Panc1 (cell line): ENCODE results near the gene OLFML2A. TPM values are rescaled to one million over a fixed set of nuclear protein-coding genes. Genes with fewer than 3 reads are reported as not detected.

Experiments
- ATAC-seq: fragments of 200-7000 bp; cut with Tn5 transposase; 2 replicates; pipeline ENCODE4 v1.9.1; 2020; ENCODE audit warnings: mild to moderate bottlenecking, moderate library complexity
- BruUV-seq: library from RNA; stranded (reverse); fragments of 400-500 nt; replicated peaks from 2 replicates; lab custom pipeline; 2021; lab: Mats Ljungman, UMichigan
- CTCF ChIA-PET: fragments of 300-600 bp; sonication (Branson Sonifier 250); formaldehyde crosslinking; loops from one replicate; lab custom pipeline; 2022; ENCODE audit warnings: antibody characterized with exemption; lab: Charles Lee
- POLR2A ChIA-PET: fragments of 300-600 bp; sonication (Branson Sonifier 250); formaldehyde crosslinking; loops from one replicate; lab custom pipeline; 2022; ENCODE audit warnings: antibody characterized with exemption; lab: Charles Lee
- DNase-seq: peaks from one replicate; pipeline ENCODE4 v3.0.0-alpha.2; 2010; ENCODE audit warnings: low read depth, low spot score
- H3K27ac ChIP-seq: 2 replicates; pipeline ENCODE4 v1.5.1; 2011; ENCODE audit warnings: mild to moderate bottlenecking, low read length, inconsistent platforms
- H3K27me3 ChIP-seq: fragments of 200-500 bp; sonication (Bioruptor generic); 2 replicates; pipeline ENCODE4 v1.6.0; 2014; ENCODE audit warnings: low read length, inconsistent platforms; ENCODE audit not compliant: control insufficient read depth, insufficient read depth
- H3K36me3 ChIP-seq: fragments of 200-500 bp; sonication (Bioruptor generic); 2 replicates; pipeline ENCODE4 v1.5.1; 2014; ENCODE audit warnings: inconsistent platforms, mild to moderate bottlenecking, low read length, moderate library complexity; ENCODE audit not compliant: control insufficient read depth, insufficient read depth
- H3K4me1 ChIP-seq: 2 replicates; pipeline ENCODE4 v1.5.1; 2011; ENCODE audit warnings: inconsistent platforms, mild to moderate bottlenecking, low read length, moderate library complexity; ENCODE audit not compliant: control insufficient read depth, insufficient read depth
- H3K4me3 ChIP-seq, 2 experiments: 2 replicates each; pipeline ENCODE4 v1.5.1; 2011 to 2012; ENCODE audit warnings: low read depth in 2 of 2, low read length in 2 of 2, mild to moderate bottlenecking in 2 of 2, inconsistent platforms in 1 of 2, moderate library complexity in 1 of 2
- H3K9me3 ChIP-seq: fragments of 200-500 bp; sonication (Bioruptor generic); 2 replicates; pipeline ENCODE4 v1.5.1; 2014; ENCODE audit warnings: low read depth, mild to moderate bottlenecking, inconsistent platforms, low read length, moderate library complexity; ENCODE audit not compliant: control insufficient read depth, insufficient read depth
- POLR2AphosphoS5 ChIP-seq: IDR thresholded peaks from 2 replicates; pipeline ENCODE4 v1.6.1; 2012; ENCODE audit warnings: mild to moderate bottlenecking, low read depth, low read length, moderate library complexity
- SIN3A ChIP-seq: IDR thresholded peaks from 2 replicates; pipeline ENCODE4 v1.6.1; 2012; ENCODE audit warnings: low read depth, mild to moderate bottlenecking, low read length, moderate library complexity, borderline replicate concordance; ENCODE audit not compliant: insufficient read depth
- TCF7L2 ChIP-seq: IDR thresholded peaks from 2 replicates; pipeline ENCODE4 v1.6.1; 2011; ENCODE audit warnings: mild to moderate bottlenecking, low read depth, low read length, inconsistent platforms
- in situ Hi-C: cut with HindIII; loops from 2 replicates; pipeline ENCODE4 v1.10.0; 2016; ENCODE audit warnings: low sequenced_read_pairs, low pct_unique_long_range_greater_than_20kb
- intact Hi-C: fragments of 100-400 bp; cut with micrococcal nuclease; formaldehyde crosslinking; loops from one replicate; pipeline ENCODE4 v1.10.0; 2022; ENCODE audit not compliant: unreplicated experiment
- total RNA-seq: library from RNA; stranded (reverse); gene quantifications from one replicate; pipeline ENCODE4 v1.2.1, GENCODE V29; 2021; ENCODE audit not compliant: unreplicated experiment
- TF ChIP-seq, protein P1 (sequence below): fragments of 450-650 bp; IDR thresholded peaks from 2 replicates; pipeline ENCODE4 v1.5.1; 2017; ENCODE audit warnings: mild to moderate bottlenecking
- TF ChIP-seq, protein P2 (sequence below), 2 experiments: IDR thresholded peaks; 2 replicates each; pipeline ENCODE4 v1.6.1; 2011 to 2012; ENCODE audit warnings: low read depth in 2 of 2, control low read depth in 1 of 2, low read length in 1 of 2, mild to moderate bottlenecking in 1 of 2, moderate library complexity in 1 of 2; ENCODE audit not compliant: insufficient read depth in 1 of 2

OLFML2A gene
- total RNA-seq, 1 experiment from 2014 or later = 44.5 TPM

DNA sequence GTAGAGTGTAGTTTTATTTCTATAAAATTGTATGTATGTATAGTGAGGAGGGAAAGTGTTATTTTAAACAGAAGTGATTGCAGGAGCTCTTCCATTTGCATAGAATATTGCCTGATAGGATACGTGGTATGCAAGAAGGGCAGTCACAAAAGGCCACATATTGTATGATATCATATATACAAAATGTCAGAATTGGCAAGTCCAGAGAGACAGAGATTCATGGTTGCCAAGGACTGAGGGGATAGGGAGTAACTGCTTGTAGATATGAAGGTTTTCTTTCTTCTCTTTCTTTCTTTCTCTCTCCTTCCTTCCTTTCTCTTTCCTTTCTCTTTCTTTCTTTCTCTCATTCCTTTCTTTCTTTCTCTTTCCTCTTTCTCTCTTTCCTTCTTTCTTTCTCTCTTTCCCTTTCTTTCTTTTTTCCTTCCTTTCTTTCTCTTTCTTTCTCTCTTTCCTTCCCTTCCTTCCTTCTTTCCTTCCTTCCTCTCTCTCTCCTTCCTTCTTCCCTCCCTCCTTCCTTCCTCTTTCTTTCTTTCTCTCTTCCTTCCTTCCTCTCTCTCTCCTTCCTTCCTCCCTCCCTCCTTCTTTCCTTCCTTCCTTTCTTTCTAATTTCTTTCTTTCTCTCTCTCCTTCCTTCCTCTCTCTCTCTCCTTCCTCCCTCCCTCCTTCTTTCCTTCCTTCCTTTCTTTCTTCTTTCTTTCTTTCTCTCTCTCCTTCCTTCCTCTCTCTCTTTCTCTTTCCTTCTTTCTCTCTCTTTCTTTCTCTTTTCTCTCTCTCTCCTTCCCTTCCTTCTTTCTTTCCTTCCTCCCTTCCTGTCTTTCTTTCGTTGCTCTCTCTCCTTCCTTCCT lies 51.8 kb downstream of the OLFML2A start:
- ChIA-PET POLR2A (no interaction called here), CTCF (no interaction called here)
- in situ Hi-C loops (no loop called here), intact Hi-C loops (no loop called here)
- Histone ChIP-seq H3K4me3 (no peak overlapping the region), H3K27ac (no peak overlapping the region), H3K27me3 (no peaks in the 10 kb centered on the region), H3K4me1 (no peaks in the 10 kb centered on the region; the same call in 1 of the 2 replicates), H3K36me3 (no peaks in the 10 kb centered on the region), H3K9me3 (no peaks in the 10 kb centered on the region)
- DNase-seq = no peak
- no peak for ATAC-seq
- no TSS peak for BruUV-seq
- TF ChIP-seq, protein P1, sequence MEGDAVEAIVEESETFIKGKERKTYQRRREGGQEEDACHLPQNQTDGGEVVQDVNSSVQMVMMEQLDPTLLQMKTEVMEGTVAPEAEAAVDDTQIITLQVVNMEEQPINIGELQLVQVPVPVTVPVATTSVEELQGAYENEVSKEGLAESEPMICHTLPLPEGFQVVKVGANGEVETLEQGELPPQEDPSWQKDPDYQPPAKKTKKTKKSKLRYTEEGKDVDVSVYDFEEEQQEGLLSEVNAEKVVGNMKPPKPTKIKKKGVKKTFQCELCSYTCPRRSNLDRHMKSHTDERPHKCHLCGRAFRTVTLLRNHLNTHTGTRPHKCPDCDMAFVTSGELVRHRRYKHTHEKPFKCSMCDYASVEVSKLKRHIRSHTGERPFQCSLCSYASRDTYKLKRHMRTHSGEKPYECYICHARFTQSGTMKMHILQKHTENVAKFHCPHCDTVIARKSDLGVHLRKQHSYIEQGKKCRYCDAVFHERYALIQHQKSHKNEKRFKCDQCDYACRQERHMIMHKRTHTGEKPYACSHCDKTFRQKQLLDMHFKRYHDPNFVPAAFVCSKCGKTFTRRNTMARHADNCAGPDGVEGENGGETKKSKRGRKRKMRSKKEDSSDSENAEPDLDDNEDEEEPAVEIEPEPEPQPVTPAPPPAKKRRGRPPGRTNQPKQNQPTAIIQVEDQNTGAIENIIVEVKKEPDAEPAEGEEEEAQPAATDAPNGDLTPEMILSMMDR = no peak
- TF ChIP-seq, protein P2, sequence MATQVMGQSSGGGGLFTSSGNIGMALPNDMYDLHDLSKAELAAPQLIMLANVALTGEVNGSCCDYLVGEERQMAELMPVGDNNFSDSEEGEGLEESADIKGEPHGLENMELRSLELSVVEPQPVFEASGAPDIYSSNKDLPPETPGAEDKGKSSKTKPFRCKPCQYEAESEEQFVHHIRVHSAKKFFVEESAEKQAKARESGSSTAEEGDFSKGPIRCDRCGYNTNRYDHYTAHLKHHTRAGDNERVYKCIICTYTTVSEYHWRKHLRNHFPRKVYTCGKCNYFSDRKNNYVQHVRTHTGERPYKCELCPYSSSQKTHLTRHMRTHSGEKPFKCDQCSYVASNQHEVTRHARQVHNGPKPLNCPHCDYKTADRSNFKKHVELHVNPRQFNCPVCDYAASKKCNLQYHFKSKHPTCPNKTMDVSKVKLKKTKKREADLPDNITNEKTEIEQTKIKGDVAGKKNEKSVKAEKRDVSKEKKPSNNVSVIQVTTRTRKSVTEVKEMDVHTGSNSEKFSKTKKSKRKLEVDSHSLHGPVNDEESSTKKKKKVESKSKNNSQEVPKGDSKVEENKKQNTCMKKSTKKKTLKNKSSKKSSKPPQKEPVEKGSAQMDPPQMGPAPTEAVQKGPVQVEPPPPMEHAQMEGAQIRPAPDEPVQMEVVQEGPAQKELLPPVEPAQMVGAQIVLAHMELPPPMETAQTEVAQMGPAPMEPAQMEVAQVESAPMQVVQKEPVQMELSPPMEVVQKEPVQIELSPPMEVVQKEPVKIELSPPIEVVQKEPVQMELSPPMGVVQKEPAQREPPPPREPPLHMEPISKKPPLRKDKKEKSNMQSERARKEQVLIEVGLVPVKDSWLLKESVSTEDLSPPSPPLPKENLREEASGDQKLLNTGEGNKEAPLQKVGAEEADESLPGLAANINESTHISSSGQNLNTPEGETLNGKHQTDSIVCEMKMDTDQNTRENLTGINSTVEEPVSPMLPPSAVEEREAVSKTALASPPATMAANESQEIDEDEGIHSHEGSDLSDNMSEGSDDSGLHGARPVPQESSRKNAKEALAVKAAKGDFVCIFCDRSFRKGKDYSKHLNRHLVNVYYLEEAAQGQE (IDR thresholded peaks at IDR 0.05; ENCODE audit: insufficient read depth in 1 of 2, low read depth in 2 of 2, low read length in 1 of 2) = no peak
- TF ChIP-seq SIN3A = no peak
- TF ChIP-seq POLR2AphosphoS5 = no peak
- no peak for TF ChIP-seq TCF7L2

DNA sequence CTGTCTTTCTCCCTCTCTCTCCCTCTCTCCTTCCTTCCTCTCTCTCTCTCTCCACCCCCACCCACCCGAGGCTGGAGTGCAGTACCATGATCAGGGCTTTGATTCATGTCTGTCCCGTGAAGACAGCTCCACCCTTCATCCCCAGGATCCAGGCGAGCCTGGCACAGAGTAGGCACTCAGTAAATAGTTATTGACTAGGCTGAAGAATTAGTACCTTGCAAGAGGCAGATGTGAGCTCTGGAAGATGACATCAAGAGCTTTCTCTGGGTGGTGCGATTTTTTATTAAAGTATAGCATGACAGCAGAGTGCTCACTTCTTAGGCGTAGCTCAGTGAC lies 52.4 kb downstream of the OLFML2A start:
- POLR2A ChIA-PET = no interaction called here
- no peak overlapping the region for H3K4me3 ChIP-seq
- ATAC-seq (no peak), DNase-seq (no peak)
- in situ Hi-C loops = no loop called here
- CTCF ChIA-PET = interaction anchor here (0.9 kb wide), 1 partner anchor 23 kb away, joined by 12 read pairs; no protein-coding TSS in a partner anchor
- intact Hi-C loops = no loop called here
- no peaks in the 10 kb centered on the region for H3K36me3 ChIP-seq
- H3K9me3 ChIP-seq = no peaks in the 10 kb centered on the region
- H3K27ac ChIP-seq = no peak overlapping the region
- BruUV-seq = no TSS peak
- TF ChIP-seq, protein P1 = no peak
- TF ChIP-seq, protein P2 (IDR thresholded peaks at IDR 0.05; ENCODE audit: insufficient read depth in 1 of 2, low read depth in 2 of 2, low read length in 1 of 2) = no peak
- TF ChIP-seq TCF7L2 = no peak
- no peak for TF ChIP-seq SIN3A
- no peak for TF ChIP-seq POLR2AphosphoS5
- H3K27me3 ChIP-seq = no peaks in the 10 kb centered on the region
- no peaks in the 10 kb centered on the region; the same call in 1 of the 2 replicates for H3K4me1 ChIP-seq
